HG02870 (cell line): ENCODE results near the gene EMP2.
"Not testable (repeated sequence)": the region's sequence is repeated elsewhere in the genome, so short reads cannot be mapped to it uniquely, and the experiment has no call there.

ENCODE experiments used
- ATAC-seq: cut with Tn5 transposase; IDR thresholded peaks from one replicate; pipeline ENCODE4 v1.9.1; 2021; ENCODE audit warnings: mild to moderate bottlenecking, moderate library complexity; ENCODE audit not compliant: unreplicated experiment

Gene EMP2, protein sequence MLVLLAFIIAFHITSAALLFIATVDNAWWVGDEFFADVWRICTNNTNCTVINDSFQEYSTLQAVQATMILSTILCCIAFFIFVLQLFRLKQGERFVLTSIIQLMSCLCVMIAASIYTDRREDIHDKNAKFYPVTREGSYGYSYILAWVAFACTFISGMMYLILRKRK

DNA sequence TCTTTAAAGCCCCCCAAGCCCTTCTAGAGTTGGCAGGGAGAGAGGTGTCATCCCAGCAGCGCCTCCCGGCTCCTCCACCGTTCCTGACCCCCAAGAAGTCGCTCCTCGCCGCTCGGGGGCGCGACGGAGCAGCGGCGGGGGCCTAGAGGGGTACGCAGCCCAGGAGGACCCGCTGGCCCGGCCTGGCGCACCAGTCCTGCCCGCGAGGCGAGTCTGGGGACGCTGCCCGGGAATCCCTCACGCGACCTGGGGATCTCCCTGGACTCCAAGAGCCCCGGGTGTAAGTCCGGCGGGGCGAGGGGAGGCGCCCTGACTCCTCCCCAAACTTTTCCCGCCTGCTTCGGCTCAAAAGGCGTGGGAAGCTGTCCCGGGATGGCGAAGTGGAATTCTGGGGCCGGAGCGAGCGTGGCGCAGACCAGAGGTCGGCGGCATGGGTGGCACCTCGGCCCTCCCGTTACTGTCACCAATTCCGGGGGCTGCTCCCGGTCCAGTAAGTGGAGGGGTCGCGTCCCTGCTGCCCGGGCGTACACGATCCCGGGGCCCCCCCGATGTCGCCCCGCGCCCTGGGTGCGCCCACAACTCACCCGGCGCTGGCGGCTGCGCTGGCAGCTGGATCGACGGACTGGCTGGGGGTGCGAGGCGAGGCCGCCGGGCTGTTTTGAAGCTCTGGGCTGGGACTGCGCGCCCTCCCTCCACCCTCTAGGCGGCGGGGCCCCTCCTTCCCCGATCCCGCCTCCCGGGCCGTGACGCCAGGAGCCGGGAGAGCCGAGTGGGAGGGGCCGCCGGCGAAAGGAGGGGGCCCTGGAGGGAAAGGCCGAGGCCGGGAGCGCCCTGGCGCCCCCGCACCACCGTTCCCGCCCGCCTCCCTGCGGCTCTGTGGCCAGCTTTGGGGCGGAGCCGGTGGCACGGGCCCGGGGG, at the start of gene EMP2:
Gene EMP2 (minus strand): TSS at position 634 of the 918 bp plus-strand sequence. CDS start 32,981 bp downstream, outside the sequence.
- ATAC-seq = no peak

DNA sequence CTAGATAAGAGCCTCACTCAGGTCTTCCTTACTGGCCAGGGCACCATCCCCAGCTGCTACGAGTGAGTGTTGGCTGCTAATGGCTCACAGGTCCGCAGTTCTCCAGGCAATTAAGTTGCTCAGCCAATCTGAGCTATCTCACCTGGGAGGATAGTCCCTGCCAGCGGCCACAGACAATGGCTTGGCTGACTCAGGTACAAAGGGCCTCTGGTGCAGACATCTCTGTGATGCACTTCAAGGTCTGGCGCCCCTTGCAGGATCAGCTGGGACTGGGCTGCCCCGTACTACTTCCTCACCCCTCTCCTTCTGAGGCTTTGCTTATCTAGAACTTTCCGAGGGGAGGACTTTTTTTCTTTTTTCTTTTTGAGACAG, 49.2 kb upstream of the EMP2 start:
- ATAC-seq = no peak

DNA sequence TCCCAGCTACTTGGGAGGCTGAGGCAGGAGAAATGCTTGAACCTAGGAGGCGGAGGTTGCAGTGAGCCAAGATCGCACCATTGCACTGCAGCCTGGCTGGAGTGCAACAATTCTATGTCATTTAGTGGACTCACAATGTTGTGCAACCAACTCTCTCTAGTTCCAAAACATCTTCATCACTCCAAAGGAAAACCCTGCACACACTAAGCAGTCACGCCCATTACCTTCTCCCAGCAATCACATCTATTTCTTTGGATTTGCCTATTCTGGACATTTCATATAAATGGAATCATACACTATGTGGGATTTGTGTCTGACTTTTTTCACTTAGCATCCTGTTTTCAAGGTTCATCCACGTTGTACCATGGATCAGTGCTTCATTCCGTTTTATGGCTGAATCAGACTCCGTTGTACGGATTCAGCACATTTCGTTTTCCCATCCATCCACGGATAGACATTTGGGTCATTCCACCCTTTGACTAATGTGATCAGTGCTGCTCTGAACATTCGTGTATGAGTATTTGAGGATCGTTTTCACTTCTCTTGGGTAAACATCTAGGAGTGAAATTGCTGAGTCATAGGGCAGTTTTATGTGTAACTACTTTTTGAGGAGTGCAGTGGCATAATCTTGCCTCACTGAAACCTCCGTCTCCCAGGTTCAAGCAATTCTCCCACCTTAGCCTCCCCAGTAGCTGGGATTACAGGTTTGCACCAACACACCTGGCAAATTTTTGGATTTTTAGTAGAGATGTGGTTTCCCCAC, 45.4 kb upstream of the EMP2 start:
- no peak for ATAC-seq

DNA sequence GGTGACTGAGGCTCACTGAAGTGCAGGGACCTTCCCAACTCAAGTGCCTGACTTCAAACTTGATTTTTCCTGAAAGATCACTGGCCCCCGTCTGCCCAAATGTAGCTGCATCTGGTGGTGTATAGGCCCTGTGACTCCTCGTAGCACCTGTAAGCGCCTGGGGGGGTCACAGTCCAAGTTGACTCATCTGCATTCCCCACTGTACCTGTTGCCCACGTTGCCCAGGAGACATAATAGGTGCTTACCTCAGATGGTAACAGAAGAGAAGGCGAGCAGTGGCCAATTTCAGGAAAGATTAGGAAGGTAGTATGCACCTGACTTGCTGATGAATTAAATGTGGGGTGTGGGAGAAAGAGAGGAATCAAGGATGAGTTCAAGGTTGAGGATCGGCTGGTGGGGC, 44.1 kb upstream of the EMP2 start:
- no peak for ATAC-seq

DNA sequence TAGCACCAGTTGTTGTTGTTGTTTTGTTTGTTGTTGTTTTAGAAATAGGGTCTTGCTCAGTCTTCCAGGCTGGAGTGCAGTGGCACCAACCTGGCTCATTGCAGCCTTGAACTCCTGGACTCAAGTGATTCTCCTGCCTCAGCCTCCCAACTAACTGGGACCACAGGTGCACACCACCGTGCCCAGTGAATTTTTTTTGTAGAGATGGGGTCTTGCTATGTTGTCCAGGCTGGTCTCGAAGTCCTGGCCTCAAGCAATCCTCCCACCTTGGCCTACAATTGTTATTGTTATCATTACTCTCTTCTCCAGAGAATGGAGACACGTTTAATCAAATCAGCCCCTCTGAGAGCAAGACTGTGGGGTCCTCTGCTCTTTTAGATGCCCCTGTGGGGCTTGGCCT, 42.7 kb upstream of the EMP2 start:
- no peak for ATAC-seq

DNA sequence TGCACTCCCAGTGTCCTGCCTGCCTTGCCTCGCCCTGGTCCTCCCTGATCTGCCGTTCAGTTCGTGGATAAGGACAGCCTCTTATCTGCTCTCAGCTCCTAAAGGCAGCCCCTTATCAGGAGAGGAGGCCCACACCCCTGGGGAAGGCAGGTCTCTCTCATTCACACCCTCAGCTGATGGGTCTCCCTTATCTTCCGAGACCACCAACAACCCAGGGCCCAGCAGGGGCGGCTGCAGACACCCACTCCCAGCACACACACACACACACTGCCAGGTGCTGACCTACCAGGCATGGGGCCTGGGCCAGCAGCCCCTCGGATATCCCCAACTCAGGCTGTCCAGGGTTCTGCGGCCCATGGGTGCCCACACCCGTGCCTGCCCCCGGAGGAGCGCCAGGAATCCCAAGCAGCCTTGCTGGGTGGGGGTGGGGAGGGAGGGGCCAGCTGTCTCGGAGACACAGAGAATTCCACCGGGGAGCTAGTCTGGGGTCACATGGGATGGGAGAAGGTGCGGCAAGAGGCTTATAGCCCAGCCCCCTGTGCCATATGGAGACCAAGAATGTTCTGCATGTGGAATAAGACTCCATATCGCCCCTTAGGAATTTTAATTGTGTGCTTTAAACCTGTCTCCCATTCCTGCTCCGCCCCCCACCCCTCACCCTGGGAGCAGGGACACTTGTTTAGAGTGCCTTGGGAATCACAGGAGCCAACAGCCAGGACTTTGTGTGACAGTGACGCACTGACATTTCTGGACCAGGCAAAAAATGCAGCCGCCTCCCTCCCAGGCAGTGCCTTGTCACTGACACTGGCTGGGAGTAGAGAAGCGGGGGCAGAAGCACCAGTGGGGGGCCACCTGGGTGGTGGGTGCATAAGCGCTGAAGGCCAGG, 41.9 kb upstream of the EMP2 start:
- no peak for ATAC-seq

DNA sequence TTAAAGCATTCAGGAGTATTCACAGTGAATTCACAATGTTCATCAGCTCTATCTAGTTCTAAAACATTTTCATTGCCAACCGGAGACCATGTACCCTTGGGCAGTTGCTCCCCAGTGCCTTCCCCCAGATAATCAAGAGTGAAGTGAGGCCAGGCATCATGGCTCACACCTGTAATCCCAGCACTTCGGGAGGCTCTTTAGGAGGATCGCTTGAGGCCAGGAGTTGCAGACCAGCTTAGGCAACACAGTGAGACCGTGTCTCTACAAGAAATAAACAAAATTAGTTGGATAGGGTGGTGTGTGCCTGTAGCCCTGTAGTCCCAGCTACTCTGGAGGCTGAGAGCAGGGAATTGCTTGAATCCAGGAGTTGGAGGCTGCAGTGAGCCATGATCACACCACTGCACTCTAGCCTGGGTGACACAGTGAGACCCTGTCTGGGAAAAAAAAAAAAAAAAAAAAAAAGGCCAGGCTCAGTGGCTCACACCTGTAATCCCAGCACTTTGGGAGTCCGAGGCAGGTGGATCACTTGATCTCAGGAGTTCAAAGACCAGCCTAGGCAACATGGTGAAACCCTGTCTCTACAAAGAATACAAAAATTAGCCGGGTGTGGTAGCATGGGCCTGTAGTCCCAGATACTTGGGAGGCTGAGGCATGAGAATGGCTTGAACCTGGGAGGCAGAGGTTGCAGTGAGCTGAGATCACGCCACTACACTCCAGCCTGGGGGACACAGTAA, 41.0 kb upstream of the EMP2 start:
- ATAC-seq = not testable (repeated sequence)

DNA sequence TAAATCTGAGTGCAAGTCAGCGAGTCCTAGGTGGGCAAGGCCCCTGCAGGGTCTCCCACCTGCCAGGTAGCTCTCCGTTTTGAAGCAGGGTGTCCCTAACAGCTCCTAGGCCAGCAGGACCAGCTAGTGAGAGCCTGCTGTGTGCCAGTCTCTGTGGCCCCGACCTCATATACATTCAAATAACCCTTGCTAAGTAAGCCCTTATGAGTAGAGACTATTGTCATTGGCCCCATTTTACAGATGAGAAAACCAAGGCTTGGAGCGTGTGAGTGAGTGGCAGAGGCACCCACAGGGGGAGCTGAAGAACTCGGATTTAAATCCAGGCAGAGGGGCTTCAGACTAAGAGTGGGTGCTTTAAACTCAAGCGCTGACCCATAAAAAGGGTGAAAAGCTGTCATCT, 39.7 kb upstream of the EMP2 start:
- ATAC-seq = no peak

DNA sequence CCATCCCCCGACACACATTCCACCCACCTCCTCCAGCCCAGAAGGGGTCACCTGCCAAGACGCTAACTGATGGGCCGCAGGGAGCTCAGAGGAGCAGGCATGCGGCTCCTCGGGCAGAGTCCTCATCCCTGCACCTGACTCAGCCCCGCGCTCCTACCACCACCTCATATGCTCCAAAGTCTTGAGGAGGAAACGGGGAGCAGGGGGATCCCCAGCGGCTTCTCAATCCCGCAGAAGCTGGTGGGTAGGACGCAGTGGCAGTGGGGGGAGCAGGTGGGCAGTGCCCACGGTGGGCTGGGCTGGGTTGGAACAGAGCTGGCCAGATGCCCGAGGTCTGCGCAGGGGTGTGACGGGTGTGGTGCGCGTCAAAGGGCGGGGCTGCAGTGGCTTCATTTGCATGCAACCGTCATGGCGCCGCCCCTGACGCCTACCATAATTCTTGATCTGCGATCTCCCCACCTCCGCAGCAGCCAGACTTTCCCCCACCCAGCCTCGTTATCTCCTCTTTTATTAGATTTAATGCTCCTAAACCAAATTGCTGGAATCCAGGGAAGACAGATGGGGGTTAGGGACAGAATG, 39.0 kb upstream of the EMP2 start:
- no peak for ATAC-seq

DNA sequence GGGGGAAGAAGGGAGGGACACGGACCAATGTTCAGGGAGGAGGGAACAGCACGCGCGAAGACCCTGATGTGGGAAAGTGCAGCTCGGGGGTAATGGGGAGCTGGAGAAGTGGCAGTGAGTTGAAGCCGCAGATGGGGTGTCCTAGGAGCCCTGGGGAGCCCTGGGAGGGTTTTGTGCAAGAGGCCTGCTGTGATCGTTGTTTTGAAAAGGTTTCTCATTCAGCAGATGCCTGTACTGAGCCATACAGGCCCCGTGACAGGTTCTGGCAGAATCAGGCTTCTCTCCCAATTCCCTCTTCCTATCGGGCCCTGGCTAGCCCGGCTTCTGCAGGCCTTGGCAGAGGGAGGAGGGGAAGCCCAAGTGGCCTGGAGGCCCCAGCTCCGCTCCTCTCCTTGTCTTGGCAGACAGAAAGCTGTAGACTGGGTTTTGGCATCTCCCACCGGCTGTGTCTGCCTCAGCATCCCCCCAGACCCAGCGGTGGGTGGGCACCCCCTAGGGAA, 38.4 kb upstream of the EMP2 start:
- ATAC-seq = no peak

DNA sequence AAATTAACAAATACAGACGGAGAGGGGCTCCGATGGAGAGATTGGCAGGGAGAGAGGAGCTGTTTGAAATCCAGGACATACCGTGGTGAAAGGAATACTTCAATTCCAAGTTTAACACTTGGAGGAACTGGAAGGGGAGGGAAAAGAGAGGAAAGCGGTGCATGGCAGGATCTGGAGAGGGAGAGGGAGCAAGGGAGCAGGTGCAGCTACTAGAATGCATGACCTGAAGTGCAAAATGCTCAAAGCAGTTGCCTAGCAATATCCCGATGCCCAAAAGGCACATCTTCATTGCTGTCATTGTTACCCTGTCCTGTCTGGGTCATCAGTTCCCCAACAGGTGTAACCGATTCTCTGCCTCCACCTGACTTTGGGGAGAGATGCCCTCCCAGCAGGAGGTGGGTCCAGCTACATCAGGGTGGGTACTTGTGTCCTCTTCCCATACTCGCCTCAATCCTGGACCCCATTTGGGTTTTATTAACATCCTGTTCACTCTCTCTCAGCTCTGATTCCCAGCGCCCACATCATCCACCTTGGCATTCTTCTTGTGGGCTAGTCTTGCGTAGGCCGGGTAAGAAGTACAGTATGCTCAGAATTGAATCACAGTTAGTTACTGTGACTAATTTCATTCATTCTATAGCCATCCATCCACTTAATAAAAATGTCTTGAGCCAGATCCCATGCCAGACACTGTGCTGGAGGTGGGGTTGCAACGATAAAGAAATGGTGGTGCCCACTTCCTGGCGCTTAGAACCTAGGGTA, 37.4 kb upstream of the EMP2 start:
- no peak for ATAC-seq

DNA sequence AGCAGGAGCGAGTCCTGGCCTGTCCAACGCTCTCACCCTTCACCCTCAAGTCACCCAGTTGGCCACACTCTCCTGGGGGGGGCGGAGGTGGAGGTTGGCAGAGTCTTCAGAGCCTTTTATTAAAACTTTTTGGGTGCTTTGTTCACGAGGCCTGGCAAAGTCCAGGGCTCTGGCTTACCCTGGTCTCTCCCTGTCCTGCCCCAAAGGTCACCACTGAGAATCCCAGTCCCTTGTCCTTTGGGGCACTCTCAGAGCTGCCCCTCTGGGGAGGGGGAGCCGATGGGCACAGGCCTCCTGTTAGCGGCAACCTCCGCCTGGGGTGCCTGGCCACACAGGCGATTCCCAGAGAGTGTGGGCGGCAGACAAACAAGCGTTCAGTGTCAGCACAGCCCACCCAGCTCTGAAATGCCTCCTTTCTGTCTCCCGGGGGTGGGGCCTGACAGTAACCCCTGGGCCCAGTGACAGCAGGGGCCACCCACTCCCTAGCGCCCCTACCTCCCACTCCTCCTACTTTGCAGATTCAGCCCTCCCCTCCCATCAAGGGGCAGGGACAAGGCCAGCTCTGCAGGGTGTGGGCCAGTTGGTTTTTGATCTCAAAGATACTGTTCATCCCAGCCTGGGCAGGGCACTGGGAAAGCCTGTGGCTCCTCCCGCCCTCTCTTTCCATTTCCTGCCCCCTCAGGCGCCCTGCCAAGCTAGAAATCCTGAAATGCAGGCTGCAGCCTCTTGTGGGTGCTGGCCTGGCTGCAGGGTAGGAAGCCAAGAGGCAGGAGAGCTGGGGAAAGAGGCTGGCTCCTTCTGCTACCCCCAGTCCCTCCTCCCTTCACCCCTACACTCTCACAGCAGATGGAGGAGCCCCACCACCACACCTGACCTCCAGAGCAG, 36.6 kb upstream of the EMP2 start:
- no peak for ATAC-seq

DNA sequence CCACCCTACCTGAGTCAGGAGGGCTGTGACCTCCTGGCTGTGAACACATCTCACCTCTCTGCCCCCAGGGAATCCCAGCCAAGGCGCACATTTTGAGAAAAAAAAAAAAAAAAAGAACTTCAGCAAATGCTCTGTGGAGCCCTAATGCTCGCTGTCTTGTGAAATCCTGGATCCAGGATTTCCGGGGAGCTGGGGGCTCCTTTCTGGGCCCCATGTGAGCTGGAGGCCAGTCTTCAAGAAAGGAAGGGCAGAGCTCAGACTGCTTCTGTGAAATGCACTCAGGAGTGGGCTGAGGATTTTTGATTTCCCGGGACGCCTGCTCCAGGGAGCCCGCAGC, 36.0 kb upstream of the EMP2 start:
- ATAC-seq = no peak

DNA sequence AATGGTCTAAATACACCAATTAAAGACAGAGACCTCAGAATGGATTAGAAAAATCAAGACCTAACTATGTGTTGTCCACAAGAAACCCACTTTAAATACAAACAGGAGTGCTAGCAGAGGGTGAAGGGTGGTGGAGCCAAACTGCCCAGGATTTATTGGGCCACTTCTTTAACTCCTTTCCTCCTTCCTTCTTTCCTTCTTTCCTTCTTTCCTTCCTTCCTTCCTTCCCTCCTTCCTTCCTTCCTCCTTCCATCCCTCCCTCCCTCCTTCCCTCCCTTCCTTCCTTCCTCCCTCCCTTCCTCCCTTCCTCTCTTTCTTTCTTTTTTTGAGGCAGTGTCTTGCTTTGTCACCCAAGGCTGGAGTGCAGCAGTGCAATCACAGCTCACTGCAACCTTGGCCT, 34.3 kb upstream of the EMP2 start:
- no peak for ATAC-seq

DNA sequence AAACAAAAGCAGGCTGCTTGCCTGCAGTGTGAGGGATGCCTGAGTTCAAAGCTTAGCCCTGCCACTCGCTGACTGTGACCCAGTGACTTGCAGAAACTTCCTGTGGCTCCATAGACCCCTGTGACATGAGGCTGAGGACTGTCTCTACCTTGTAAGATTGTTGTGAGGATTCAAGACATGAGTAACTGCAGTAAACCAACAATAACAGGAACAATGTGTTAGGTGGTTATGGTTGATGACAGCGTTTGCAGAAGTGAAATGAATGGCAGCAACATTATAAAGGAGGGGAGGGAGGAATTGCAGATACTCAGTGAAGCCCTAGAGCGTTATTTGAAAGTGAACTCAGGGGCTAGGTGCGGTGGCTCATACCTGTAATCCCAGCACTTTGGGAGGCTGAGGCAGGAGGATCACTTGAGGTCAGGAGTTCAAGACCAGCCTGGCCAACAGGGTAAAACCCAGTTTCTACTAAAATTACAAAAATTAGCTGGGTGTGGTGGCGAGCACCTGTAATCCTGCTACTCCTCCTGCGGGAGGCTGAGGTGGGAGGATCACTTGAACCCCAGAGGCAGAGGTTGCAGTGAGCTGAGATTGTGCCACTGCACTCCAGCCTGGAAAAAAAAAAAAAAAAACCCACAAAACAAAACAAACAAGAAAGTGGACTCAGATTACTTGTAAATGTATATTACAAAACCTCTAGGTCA, 33.5 kb upstream of the EMP2 start:
- ATAC-seq = no peak

DNA sequence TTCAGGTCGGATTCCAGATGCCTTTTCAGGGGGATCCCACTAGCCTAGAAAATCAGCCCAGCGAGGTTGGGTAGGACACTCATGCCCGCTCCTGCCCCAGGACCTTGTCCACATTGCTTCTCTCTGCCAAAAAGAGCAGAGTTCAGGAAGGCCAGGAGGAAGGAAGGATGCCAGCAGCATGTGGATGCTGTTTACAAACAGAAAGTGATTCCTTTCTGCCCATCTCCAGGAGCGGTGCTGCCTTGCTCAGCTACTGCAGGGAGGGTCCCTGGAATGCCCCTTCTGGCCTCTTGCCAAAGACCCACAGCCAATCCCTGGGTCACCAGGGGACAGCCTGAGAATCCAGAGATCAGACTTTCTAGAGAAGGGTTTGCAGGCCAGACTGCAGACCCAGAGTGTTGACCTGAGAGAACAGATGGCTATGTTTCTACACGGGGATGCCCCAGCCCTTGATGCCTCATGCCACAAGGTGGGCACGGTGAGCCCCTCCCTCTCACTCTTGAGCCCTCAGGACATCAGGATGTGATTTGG, 32.3 kb upstream of the EMP2 start:
- ATAC-seq = no peak

DNA sequence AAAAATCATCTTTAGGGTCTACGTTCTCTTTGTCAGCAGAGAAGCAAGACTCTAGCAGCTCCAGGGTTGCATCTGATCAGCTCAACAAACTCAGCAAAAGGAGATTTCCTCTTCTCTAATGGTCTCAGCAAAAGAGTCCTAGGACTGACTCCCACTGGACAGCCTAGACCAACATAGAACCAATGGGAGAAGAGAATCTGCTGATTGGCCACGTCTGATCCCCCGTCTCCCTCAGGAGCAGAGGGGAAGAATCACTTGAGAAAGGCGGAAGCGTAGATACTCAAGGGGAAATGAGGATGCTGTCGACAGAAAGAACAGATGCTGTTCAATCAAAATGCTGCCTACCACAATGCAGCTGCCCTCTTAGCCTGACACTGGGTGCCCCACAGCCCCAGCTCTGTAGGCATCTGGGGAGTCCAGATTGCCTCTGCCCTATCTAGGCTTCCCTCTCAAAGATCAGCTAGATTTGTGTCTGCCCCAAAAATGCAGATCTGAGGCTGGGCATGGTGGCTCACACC, 31.5 kb upstream of the EMP2 start:
- ATAC-seq = no peak
